NCI-H128 (cell line): ENCODE measurements around the gene GPR152.
"Not testable (repeated sequence)": the region's sequence is repeated elsewhere in the genome, so short reads cannot be mapped to it uniquely, and the experiment has no call there.

Experiments used
- DNase-seq: peaks from one replicate; lab custom pipeline; 2025; ENCODE audit not compliant: unreplicated experiment; lab: John Stamatoyannopoulos, UW

GPR152 gene

GRCh38 chr11:67410984-67411784, 41.3 kb downstream of the GPR152 start:
- DNase-seq, result no peak

- no peak for DNase-seq
These were observed 42.1 kb downstream of the GPR152 start for GRCh38 chr11:67410369-67410831.

- DNase-seq, result no peak
These were observed 42.7 kb downstream of the GPR152 start for GRCh38 chr11:67409781-67410368.

GRCh38 chr11:67409261-67409666, 43.3 kb downstream of the GPR152 start:
- DNase-seq, result no peak

GRCh38 chr11:67408437-67409200, 43.9 kb downstream of the GPR152 start:
- no peak for DNase-seq

GRCh38 chr11:67407688-67408163, 44.8 kb downstream of the GPR152 start:
- DNase-seq, result no peak

GRCh38 chr11:67406969-67407687, 45.4 kb downstream of the GPR152 start:
- no peak for DNase-seq

GRCh38 chr11:67406420-67406968, 46.0 kb downstream of the GPR152 start:
- no peak for DNase-seq

- DNase-seq, result no peak
These were observed 46.7 kb downstream of the GPR152 start for GRCh38 chr11:67405688-67406339.

- no peak for DNase-seq
These were observed 47.3 kb downstream of the GPR152 start for GRCh38 chr11:67405196-67405567.

- no peak for DNase-seq
These were observed 47.9 kb downstream of the GPR152 start for GRCh38 chr11:67404515-67405195.

- DNase-seq, result not testable (repeated sequence)
These were observed 49.4 kb downstream of the GPR152 start for GRCh38 chr11:67403085-67403484.

GRCh38 chr11:67402192-67402839, 50.2 kb downstream of the GPR152 start:
- not testable (repeated sequence) for DNase-seq

GRCh38 chr11:67401495-67402191, 50.9 kb downstream of the GPR152 start, which contains the start of gene PPP1CA:
Gene PPP1CA (minus strand): TSS chr11:67401858. CDS start chr11:67401782, 76 bp downstream.
- peak; percentile 78 for DNase-seq
